ENCODE measurements around the gene ADAM19.

Gene ADAM19, protein sequence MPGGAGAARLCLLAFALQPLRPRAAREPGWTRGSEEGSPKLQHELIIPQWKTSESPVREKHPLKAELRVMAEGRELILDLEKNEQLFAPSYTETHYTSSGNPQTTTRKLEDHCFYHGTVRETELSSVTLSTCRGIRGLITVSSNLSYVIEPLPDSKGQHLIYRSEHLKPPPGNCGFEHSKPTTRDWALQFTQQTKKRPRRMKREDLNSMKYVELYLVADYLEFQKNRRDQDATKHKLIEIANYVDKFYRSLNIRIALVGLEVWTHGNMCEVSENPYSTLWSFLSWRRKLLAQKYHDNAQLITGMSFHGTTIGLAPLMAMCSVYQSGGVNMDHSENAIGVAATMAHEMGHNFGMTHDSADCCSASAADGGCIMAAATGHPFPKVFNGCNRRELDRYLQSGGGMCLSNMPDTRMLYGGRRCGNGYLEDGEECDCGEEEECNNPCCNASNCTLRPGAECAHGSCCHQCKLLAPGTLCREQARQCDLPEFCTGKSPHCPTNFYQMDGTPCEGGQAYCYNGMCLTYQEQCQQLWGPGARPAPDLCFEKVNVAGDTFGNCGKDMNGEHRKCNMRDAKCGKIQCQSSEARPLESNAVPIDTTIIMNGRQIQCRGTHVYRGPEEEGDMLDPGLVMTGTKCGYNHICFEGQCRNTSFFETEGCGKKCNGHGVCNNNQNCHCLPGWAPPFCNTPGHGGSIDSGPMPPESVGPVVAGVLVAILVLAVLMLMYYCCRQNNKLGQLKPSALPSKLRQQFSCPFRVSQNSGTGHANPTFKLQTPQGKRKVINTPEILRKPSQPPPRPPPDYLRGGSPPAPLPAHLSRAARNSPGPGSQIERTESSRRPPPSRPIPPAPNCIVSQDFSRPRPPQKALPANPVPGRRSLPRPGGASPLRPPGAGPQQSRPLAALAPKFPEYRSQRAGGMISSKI

DNA sequence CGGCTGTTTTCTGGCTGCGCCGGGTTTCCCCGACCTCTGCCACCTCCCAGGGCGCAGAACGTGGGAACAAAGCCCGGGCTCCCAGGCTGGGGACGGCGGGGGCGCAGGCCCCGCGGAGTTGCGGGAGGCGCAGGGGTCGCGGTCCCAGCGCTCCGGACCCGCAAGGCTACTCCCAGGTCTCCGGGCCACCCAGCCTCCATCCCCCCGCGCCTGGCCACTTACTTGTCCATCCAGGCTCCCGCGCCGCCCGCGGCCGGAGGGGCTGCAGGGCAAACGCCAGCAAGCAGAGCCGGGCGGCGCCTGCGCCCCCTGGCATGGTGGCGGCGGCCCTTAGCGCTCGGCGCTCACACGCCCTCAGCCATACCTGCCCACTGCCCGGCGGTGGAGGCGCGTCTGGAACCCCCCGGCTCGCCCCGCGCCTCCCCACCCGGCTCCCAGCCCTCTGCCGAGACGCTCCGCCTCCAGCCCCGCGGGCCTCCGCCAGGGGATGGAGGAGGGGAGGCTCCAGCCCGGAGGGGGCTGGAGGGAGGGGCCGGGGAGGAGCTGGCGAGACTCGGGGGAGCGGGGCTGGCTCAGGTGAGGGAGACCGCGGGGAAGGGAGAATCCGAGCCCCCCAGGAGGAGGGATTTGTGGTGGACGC, at the start of gene ADAM19:
TSS of gene ADAM19 (minus strand) at position 395 of the 640 bp plus-strand sequence. CDS start at position 316, 79 bp downstream.
- peak; percentile 87 for DNase-seq (ENCODE audit: low spot score)

DNA sequence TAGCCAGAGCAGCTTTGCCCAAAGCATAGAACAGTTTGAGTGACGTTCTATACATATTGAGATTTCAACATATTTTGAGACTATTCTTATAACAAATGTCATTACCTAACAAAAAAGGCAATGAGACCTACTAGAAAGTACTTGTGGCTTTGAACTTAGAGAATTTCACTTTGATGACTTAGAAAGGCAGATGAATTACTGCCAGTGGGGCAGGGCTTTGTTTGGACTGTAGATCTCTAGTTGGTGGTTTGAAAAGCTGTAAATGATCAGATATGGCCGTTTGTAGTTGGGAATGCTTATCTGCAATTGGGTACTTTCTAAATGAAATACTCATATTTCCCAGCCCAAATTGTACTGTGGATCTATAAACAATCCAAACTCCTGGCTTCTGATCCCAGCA, 48.6 kb upstream of the ADAM19 start:
- DNase-seq (ENCODE audit: low spot score): no peak

DNA sequence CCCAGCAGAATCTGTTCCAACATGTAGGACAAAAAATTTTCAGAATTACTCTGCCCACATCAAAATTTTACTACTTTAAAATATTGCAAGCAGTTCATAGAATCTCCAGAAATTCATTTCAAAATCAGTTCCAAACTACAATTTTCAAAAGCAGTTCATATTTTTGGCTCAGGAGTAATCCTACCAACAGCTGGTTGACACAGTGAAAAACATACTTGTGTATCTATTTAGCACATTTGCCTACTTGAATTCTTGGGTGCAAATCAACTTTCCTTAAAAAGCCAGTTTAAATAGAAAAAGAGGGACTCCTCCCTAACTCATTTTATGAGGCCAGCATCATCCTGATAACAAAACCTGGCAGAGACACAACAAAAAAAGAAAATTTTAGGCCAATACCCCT, 45.2 kb upstream of the ADAM19 start:
- DNase-seq (ENCODE audit: low spot score): no peak

DNA sequence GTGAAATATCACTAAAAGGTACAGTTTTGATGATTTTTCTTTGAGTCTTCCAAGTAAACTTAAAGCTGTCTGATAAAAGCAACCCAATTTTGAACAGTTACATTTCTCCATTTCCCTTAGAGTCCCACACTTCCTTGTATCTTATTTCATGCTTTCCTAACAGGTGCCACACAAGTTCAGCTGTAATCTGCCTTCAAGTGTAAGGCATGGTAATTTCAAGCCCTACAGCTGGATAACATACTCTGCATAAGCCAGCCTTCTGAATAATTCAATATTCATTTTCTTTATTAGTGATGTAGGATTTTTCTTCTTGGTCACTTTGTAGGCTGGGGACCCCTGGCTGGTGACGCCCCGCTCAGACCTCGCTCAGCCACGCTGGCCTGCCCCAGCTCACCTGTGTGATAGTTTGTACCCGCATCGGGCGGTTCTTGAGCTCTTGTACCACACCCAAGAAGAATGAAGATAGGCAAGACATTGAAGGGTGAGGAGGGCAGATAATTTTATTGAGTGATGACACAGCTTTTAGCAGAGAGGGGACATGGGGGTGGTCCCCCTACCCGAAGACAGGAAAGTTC, 42.7 kb upstream of the ADAM19 start:
- no peak for DNase-seq (ENCODE audit: low spot score)

DNA sequence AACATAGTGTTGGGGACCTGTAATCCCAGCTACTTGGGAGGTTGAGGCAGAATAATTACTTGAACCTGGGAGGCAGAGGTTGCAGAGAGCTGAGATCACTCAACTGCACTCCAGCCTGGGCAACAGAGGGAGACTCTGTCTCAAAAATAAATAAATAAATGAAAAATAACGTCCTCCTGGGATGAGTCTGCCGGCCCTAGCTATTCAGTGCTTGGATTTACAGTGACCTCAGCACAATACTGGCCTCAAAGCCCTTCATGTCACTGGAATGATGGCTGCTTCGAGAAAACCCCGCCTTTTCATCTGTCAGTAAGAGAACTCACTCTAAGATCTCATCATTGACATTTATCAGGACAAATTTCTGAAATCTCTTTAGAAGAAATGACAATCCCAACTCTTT, 41.2 kb upstream of the ADAM19 start:
- no peak for DNase-seq (ENCODE audit: low spot score)

DNA sequence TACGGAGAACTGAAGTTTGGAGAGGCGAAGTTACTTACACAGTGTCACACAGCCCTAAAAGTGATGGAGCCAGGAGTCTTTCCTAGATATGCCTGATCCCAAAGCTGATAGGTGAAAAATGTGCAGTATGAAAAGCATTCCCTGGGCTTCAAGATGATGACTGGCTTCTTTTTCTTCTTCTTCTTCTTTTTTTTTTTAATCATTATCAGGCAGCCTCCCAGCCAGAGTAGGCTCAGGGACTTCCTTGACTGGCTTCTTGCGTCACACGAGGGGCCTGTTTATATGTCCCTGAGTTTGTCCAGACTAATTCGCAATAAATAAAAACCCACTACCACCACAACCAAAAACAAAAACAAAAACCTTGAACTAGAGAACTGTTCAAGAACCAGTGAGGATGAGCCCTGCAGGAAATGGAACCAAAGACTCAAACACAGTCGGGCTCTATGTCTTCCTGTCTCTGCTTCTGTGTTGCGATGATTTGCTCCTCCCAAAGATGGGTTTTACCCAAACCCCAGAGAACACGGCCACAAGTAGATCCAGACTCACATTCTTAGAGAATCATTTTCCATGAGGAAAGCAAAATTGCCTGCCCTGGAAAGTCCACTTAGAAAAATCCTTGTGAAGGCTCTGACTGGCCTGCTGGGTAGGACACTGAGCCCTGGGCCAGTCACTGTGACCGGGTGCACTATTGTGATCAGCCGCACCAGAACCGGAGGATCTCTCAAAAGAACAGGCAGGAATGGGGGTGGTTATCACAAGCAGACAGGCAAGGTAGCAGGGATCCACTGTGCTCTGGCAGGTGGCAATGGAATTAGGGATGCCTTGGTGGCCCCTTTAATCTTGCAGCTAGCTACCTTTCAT, 38.0 kb upstream of the ADAM19 start:
- DNase-seq (ENCODE audit: low spot score): no peak

DNA sequence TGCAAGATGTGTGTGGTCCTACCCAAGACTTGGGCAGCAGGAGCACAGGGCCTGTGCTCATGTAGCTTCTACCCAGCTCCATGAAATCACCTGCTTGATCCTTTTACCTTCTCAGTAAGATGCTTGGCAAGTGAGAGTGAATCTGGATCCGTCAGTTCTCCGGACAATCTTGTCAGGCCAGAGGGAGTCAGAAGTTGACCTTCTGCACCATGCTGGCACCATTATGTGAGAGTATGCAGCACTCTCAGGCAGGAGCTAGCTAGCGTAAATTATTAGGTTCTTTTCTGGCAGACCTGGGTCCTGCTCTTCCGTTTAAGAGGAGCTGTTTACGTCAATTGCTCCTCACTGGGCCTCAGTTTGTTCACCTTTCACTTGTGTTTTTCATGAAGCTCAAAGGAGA, 37.0 kb upstream of the ADAM19 start:
- no peak for DNase-seq (ENCODE audit: low spot score)

DNA sequence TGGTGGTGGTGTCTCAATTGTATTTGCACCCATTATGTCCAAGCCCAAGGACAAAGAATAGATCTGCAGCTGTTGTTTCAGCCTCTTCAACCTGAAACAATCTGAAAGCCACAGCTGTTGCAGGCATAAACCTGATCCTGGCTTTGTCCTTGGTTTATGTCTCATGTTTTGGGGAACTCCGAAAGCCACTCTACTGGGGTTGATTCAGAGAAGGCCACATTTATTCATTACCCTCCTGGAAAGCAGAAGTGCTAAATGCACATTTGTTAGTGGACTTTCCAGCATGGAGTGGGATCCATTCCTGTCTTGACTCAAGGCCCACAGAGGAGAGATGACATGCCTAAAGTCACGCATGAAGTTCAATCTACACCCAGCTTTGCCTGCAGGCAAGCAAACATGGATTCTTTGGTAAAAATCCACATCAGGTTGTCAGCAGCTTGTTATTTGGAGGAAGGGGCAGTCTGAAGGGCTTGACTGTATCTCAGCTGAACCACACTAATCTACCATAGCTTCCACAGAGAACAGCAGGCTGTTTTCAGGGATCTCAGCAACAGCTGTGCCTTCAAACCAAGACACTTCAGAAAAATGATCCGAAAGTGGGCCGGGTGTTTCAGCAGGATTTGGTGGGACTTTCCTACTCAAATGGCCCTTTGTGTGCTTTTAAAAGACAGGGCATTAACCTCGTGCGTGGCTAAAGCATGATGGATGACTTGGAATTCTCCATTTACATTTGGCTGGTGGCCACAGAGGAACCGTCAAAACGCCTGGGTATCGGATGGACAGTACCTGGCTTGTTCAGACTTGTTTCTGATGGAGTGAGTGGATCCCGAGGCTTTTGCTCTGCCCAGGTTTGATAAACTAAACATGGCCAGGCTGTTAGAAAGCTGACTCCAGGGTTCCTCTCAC, 36.2 kb upstream of the ADAM19 start:
- DNase-seq (ENCODE audit: low spot score): no peak

DNA sequence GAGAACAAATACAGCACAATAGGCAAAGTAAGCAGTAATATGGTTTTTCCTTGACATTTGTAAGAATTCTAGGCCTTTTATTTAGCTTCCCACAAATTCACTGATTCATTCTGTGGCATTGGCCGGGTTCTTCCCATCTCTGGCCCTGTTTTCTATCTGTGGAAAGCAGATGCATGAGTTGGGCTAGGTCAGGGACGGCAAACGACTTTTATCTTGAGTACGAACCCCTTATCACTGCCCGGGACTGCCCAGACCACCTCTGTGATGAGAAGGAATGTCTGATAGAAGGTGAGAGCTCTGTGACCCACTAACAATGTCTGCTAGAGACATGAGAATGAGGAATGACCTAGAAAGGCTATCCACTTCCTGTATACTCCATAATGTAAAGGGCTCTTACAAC, 35.4 kb upstream of the ADAM19 start:
- no peak for DNase-seq (ENCODE audit: low spot score)

DNA sequence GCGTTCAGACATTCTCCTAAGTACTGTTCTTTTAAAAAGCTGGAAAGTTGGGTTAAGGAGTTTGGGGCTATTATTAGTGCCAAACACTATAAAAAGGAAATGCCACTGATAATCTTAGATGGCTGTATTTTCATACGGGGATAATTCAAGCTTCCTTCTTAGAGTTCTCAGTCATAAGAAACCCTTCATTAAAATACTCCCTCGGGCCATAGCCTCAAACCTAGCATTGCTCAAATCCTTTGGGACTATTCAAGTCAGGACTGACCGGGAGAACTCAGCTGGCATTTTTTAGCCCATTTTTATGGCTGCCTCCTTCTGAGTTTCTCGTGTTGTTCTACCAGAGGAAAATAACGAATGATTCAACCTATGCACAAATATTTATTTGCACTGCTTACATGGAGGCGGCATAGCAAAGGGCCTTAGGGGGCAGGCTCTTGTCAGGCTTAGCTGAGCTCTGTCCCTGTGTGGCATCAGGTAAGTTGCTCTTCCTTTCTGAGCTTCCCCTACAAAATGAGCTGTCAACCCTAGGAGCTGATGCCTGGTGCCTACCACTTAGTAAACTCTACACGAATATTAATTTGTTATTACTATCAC, 33.5 kb upstream of the ADAM19 start:
- DNase-seq (ENCODE audit: low spot score): no peak

DNA sequence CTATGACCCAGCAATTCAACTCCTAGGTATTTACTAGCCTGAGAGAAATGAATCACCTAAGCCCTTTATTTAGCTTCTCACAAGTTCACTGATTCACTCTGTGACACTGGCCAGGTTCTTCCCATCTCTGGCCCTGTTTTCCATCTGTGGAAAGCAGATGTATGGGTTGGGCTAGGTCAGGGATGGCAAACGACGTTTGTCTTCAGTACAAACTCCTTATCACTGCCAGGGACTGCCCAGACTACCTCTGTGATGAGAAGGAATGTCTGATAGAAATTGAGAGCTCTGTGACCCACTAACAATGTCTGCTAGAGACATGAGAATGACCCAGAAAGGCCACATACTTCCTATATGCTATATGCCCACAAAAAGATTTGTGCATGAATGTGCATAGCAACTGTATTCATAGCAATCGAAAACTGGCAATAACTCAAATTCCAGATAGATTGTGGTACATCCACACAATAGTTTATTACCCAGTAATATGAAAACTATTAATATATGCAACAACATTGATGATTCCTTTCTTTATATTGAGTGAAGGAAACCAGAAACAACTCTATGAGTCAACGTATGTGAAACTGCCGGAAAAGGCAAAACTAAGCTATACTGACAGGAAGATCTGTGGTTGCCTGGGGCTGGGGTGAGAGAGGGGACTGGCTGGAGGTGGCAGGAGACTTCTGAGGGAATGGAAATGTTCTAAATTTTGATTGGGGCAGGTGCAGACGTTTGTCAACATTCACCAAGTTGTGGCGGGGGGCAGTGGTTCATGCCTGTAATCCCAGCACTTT, 32.0 kb upstream of the ADAM19 start:
- DNase-seq (ENCODE audit: low spot score): no peak

DNA sequence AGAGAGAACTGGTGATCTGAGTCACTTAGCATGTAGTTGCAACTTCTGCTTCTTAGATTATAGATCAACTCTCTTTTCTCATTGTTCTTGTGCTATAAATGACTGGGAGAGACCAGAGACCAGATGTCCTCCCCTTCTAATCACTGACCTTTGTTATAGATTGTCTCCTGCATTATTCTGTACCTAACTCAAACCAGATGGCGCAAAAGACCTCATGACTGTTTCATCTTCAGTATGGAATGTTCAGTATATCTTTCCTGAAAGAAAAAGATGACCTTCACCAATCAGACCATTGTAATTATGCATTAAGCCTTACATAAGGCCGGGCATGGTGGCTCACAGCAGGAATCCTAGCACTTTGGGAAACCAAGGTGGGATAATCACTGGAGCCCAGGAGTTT, 30.5 kb upstream of the ADAM19 start:
- DNase-seq (ENCODE audit: low spot score): no peak

DNA sequence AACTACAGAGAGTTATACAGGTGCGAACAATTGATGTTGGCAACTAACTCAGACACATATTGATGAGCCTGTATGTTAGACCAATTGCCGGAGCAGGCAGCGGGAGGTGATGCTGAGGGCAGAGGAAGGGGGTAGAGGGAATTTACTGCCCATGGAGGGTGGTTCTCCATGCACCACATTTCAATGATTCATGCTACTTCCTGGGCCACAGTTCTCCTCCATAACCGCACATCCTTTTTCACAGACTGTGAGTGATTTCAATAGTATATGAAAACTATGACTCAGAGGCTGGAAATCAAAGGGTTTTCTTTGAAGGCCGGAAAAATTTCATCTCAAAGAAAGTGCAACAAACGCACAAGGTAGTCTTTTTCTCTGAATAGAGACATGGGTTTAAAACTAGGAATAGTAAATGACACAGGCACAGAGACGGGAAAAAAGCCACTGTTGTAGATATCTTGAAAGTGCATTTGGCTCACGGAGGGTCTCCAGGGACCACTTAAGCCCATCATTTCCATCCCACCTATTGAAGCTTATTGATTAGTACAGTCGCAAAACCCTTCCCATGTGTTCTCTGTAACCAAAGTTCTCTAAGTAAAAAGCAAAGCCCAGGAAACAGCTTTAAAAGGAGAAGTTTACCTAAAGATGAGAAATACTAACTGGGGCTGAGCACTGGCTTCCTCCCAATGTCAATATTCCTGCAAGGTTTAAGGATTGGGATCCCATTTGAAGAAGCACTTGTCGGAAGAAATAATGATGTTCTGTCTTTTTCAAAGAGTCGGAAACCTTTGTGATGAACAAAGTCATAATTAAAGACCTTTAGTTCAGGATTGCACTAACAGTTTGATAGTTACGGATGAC, 28.0 kb upstream of the ADAM19 start:
- peak; percentile 49 for DNase-seq (ENCODE audit: low spot score)

DNA sequence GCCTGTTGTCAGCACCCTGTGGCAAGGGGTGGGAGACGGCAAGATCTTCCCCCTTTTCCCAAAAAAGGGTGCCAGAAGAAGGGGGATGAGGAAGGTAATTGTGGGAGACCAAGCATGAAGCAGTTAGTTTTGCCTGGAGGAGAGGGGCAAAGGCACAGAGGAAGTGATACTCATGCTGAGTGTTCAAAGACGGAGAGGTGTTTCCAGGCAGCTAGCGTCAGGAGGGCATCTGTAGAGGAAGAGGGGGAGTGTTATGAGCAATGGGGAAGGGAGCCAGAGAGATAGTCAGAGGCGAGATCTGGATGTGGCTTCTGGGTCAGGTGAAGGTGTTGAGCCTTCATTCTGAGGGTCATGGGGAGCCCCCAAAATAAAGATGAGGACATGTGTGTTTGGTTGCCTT, 26.9 kb upstream of the ADAM19 start:
- DNase-seq (ENCODE audit: low spot score): no peak

DNA sequence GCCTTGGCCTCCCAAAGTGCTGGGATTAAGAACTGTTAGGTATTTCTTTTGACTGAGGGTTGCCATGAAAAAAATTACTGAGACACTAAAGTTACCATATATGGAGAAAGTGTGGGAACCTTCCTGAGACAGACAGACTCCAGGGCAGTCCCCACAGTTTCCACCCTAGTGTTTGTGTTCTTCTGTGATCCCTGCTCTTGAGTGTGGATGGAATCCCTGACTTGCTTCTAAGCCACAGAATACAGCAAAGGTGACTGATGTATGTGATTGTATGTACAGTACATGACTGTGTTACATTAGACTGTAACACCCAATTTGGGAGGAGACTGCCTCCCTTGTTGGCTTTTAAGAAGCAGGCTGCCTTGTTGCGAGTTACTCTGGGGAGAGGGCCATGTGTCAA, 24.7 kb upstream of the ADAM19 start:
- DNase-seq (ENCODE audit: low spot score): no peak

DNA sequence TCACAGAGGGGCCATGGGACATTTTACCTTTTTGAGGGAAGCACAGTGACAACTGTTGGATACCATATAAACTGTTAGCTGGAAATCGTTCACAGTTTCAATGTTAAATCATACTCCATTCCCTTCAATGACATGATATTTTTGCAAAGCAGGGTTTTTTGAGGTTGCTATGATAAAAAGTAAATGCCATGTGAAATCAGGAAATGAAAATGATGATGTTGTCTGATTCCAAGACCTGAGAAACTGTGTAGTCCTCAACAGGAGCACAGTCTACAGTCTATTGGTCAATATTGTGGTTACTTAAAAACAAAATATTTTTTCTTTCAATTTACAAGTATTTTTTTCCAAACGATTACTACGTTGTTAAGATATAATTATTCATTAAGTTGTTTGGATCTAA, 24.0 kb upstream of the ADAM19 start:
- no peak for DNase-seq (ENCODE audit: low spot score)

DNA sequence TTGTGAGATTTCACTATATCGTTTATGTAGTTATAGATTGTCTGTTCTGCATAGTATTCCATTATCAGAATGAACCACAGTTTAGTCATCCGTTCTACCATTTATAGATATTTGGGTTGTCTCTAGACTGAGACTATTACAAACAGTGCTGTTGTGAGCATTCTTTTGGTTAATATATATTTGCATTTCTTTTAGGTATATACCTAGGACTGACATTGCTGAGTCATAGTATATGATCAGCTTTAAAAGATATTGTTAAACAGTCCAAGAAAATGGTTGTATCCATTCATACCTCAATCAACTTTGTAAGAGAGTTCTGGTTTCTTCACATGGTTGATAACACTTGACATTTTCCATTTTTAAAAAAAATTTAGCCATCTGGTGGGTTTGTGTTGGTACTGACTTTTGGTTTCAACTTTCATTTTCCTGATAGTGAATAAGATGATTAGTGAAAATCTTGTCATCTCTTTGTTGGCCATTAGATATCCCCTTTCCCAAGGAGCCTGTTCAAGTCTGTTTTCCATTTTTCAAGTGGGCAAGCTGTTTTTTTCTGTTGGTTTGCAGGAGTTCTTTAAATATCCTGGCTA, 22.9 kb upstream of the ADAM19 start:
- DNase-seq (ENCODE audit: low spot score): no peak

DNA sequence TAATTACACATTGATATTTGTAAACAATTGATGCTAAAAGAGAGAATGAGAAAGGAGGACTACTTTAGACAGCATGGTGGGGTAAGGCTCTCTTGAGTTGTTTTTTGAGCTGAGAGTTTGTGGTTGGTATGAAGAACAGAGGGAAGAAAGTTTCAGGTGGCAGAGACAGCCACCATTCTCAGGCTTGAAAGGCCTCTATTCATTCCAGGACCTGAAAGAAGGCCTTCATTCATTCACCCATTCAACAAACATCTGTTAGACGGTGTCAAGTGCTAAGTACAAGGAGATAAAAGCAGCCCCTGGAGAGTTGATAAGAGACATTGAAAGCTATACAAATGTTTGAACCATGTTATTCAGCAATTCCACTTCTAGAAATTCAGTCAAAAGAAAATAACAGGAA, 21.7 kb upstream of the ADAM19 start:
- no peak for DNase-seq (ENCODE audit: low spot score)
